Measurements from ENCODE around the gene PGAM1. TPM values are rescaled to one million over a fixed set of nuclear protein-coding genes. Genes with fewer than 3 reads are reported as not detected.
A peak's percentile ranks its signal among the peaks of the same experiment; 100 is the strongest.

The PGAM1 gene
- polyA plus RNA-seq, 1 donor from 2014 or later = 195 TPM

GRCh38 chr10:97462309-97462708 lies 36.3 kb downstream of the PGAM1 start:
- H3F3A ChIP-seq (ENCODE audit: insufficient read depth, low read length, poor library complexity, severe bottlenecking) = no peaks in the 10 kb centered on the region

GRCh38 chr10:97463363-97464132 lies 37.6 kb downstream of the PGAM1 start:
- Histone ChIP-seq H3K27me3 (ENCODE audit: insufficient read depth, low read depth, low read length) (no peaks in the 10 kb centered on the region), H3K9ac (ENCODE audit: low read length) (peak overlapping the region; percentile 28), H3K9me3 (ENCODE audit: low read length) (no peaks in the 10 kb centered on the region), H3K79me2 (replicated peaks; ENCODE audit: insufficient read depth, low read length) (no peaks in the 10 kb centered on the region), H3K9me2 (ENCODE audit: insufficient read depth, low read length) (no peaks in the 10 kb centered on the region), H3K4me2 (ENCODE audit: low read length) (no peak overlapping the region), H3F3A (ENCODE audit: insufficient read depth, low read length, poor library complexity, severe bottlenecking) (no peaks in the 10 kb centered on the region), H4K20me1 (ENCODE audit: insufficient read depth) (no peaks in the 10 kb centered on the region), H3K36me3 (ENCODE audit: insufficient read depth, low read length) (peaks cover 11% of the 10 kb centered on the region), H3K4me3 (ENCODE audit: low read length) (no peak overlapping the region), H3K27ac (ENCODE audit: low read length) (no peak overlapping the region), H2AFZ (ENCODE audit: low read depth, low read length) (no peak overlapping the region)
- TF ChIP-seq SMC3 (conservative IDR thresholded peaks at IDR 0.05; ENCODE audit: poor library complexity) (peak; percentile 89), RAD21 (conservative IDR thresholded peaks at IDR 0.05) (peak; percentile 86), MXI1 (conservative IDR thresholded peaks at IDR 0.05; ENCODE audit: poor library complexity, severe bottlenecking) (peak; percentile 27)
- TF ChIP-seq, protein P1, sequence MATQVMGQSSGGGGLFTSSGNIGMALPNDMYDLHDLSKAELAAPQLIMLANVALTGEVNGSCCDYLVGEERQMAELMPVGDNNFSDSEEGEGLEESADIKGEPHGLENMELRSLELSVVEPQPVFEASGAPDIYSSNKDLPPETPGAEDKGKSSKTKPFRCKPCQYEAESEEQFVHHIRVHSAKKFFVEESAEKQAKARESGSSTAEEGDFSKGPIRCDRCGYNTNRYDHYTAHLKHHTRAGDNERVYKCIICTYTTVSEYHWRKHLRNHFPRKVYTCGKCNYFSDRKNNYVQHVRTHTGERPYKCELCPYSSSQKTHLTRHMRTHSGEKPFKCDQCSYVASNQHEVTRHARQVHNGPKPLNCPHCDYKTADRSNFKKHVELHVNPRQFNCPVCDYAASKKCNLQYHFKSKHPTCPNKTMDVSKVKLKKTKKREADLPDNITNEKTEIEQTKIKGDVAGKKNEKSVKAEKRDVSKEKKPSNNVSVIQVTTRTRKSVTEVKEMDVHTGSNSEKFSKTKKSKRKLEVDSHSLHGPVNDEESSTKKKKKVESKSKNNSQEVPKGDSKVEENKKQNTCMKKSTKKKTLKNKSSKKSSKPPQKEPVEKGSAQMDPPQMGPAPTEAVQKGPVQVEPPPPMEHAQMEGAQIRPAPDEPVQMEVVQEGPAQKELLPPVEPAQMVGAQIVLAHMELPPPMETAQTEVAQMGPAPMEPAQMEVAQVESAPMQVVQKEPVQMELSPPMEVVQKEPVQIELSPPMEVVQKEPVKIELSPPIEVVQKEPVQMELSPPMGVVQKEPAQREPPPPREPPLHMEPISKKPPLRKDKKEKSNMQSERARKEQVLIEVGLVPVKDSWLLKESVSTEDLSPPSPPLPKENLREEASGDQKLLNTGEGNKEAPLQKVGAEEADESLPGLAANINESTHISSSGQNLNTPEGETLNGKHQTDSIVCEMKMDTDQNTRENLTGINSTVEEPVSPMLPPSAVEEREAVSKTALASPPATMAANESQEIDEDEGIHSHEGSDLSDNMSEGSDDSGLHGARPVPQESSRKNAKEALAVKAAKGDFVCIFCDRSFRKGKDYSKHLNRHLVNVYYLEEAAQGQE (IDR thresholded peaks at IDR 0.05; ENCODE audit: borderline replicate concordance) = no peak
- TF ChIP-seq, protein P2, sequence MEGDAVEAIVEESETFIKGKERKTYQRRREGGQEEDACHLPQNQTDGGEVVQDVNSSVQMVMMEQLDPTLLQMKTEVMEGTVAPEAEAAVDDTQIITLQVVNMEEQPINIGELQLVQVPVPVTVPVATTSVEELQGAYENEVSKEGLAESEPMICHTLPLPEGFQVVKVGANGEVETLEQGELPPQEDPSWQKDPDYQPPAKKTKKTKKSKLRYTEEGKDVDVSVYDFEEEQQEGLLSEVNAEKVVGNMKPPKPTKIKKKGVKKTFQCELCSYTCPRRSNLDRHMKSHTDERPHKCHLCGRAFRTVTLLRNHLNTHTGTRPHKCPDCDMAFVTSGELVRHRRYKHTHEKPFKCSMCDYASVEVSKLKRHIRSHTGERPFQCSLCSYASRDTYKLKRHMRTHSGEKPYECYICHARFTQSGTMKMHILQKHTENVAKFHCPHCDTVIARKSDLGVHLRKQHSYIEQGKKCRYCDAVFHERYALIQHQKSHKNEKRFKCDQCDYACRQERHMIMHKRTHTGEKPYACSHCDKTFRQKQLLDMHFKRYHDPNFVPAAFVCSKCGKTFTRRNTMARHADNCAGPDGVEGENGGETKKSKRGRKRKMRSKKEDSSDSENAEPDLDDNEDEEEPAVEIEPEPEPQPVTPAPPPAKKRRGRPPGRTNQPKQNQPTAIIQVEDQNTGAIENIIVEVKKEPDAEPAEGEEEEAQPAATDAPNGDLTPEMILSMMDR (IDR thresholded peaks at IDR 0.05; ENCODE audit: poor library complexity, severe bottlenecking) = peak; percentile 92

More at GRCh38 chr10:97462309-97462708, 36.3 kb downstream of the PGAM1 start:
- no peaks in the 10 kb centered on the region for H3K9me2 ChIP-seq (ENCODE audit: insufficient read depth, low read length)
- TF ChIP-seq POLR2AphosphoS5 (IDR thresholded peaks at IDR 0.05) (no peak), RAD21 (conservative IDR thresholded peaks at IDR 0.05) (no peak), EZH2 (IDR thresholded peaks at IDR 0.05; ENCODE audit: borderline replicate concordance, insufficient read depth, low read length, poor library complexity, severe bottlenecking) (no peak), TAF1 (IDR thresholded peaks at IDR 0.05; ENCODE audit: low read depth) (no peak), EP300 (conservative IDR thresholded peaks at IDR 0.05; ENCODE audit: poor library complexity, severe bottlenecking) (no peak), MXI1 (conservative IDR thresholded peaks at IDR 0.05; ENCODE audit: poor library complexity, severe bottlenecking) (no peak), SMC3 (conservative IDR thresholded peaks at IDR 0.05; ENCODE audit: poor library complexity) (no peak)
- TF ChIP-seq, protein P1 (IDR thresholded peaks at IDR 0.05; ENCODE audit: borderline replicate concordance) = no peak
- TF ChIP-seq, protein P2 (IDR thresholded peaks at IDR 0.05; ENCODE audit: poor library complexity, severe bottlenecking) = no peak
- H4K20me1 ChIP-seq (ENCODE audit: insufficient read depth) = no peaks in the 10 kb centered on the region
- no peaks in the 10 kb centered on the region for H3K27me3 ChIP-seq (ENCODE audit: insufficient read depth, low read depth, low read length)
- H3K36me3 ChIP-seq (ENCODE audit: insufficient read depth, low read length) = peaks cover 11% of the 10 kb centered on the region
- no peak overlapping the region for H3K4me3 ChIP-seq (ENCODE audit: low read length)
- no peaks in the 10 kb centered on the region for H3K79me2 ChIP-seq (replicated peaks; ENCODE audit: insufficient read depth, low read length)
- H3K27ac ChIP-seq (ENCODE audit: low read length) = no peak overlapping the region
- H2AFZ ChIP-seq (ENCODE audit: low read depth, low read length) = no peak overlapping the region
- H3K4me2 ChIP-seq (ENCODE audit: low read length) = no peak overlapping the region
- no peak overlapping the region for H3K9ac ChIP-seq (ENCODE audit: low read length)
- H3K9me3 ChIP-seq (ENCODE audit: low read length) = no peaks in the 10 kb centered on the region

All from neural cell (in vitro differentiated cells).